K562 (cell line): Measurements from ENCODE around the gene KLHL28.

Experiments used
- CBX1 ChIP-seq: sonication (generic); IDR thresholded peaks from 2 replicates; pipeline ENCODE4 v1.6.1; 2016; ENCODE audit warnings: antibody characterized with exemption, low read depth, mild to moderate bottlenecking
- GABPA ChIP-seq: fragments of 200-800 bp; sonication (Bioruptor generic); conservative IDR thresholded peaks from 2 replicates; pipeline ENCODE4 v1.6.1; 2016; ENCODE audit warnings: low read depth, missing genetic modification characterization, missing compliant biosample characterization
- JUN ChIP-seq, 2 experiments: sonication (generic) in 1 of 2; formaldehyde crosslinking in 1 of 2; IDR thresholded peaks; 2 replicates each; pipeline versions ENCODE4 v1.6.1 to v1.8.0; 2012 to 2022; ENCODE audit warnings: borderline replicate concordance in 2 of 2, mild to moderate bottlenecking in 2 of 2, improper control_type of control experiment in 1 of 2, low read depth in 1 of 2, low read length in 1 of 2, missing genetic modification reagents in 1 of 2
- NR4A1 ChIP-seq, 2 experiments: fragments of 250-450 bp in 1 of 2; fragments of 450-650 bp in 1 of 2; sonication (Bioruptor Pico) in 1 of 2; IDR thresholded peaks; 2 replicates each; pipeline versions ENCODE4 v1.4.0 to v1.6.1; 2016 to 2020; ENCODE audit warnings: mild to moderate bottlenecking in 2 of 2, missing compliant biosample characterization in 1 of 2, missing genetic modification characterization in 1 of 2, moderate library complexity in 1 of 2
- PHF8 ChIP-seq: fragments of 200-600 bp; sonication (generic); IDR thresholded peaks from 2 replicates; pipeline ENCODE4 v1.6.1; 2012; ENCODE audit warnings: mixed run types, mild to moderate bottlenecking, inconsistent platforms, low read length, moderate library complexity, borderline replicate concordance
- POLR2A ChIP-seq: fragments of 450-650 bp; conservative IDR thresholded peaks from 2 replicates; pipeline ENCODE4 v1.6.1; 2016
- RBM22 ChIP-seq: fragments of 200-400 bp; formaldehyde crosslinking; IDR thresholded peaks from 2 replicates; pipeline ENCODE4 v1.6.1; 2018; ENCODE audit warnings: low read length, low read depth; ENCODE audit not compliant: poor library complexity, severe bottlenecking
- ZBTB1 ChIP-seq: sonication (generic); formaldehyde crosslinking; IDR thresholded peaks from 2 replicates; pipeline ENCODE4 v1.8.1; 2023; ENCODE audit warnings: missing genetic modification reagents, low read depth, mild to moderate bottlenecking, borderline replicate concordance
- TF ChIP-seq, protein P1 (sequence below): sonication (generic); formaldehyde crosslinking; IDR thresholded peaks from 2 replicates; pipeline ENCODE4 v1.8.0; 2022; ENCODE audit warnings: mild to moderate bottlenecking, missing genetic modification reagents

DNA sequence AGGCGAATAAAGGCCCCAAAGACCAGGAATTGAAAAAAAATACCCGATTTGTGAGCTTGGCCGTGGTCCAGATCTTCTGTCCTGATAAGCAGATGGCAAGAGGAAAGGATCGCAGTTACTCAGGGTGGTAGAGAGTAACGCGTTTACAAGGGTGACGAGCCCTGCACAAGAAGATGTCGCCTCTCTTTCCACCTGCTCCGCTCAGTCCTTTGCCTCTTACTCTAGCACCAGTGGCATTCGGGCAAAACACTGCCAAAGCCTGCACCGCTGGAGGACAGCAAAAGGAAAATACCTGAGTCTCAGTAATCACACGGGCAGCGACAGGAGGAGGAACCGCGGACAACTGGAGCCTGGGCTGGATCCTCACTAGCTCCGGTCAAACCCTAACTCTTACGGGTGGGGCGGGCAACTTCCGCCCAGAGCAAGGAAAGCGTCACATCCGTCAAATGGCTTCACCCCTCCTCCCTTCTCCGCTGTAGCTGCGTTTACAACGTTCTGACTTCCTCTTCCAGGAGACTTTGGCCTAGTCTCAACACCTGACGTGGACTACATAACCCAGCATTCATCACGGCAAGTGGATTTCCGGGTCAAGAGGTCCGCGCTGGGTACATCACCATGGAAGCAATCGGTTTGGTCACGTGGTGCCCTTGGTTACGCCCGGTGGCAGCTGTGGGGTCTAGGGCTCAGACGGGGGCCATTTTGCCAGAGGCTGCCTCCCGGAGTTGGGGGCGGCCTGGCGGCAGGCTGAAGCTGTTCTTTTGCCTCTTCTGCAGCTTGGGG, at the start of gene KLHL28, which contains the start of gene TOGARAM1:
- TF ChIP-seq ZBTB1 (no peak), JUN (IDR thresholded peaks at IDR 0.05; ENCODE audit: borderline replicate concordance, low read depth, low read length) (peak; percentile 53; the same call in 1 of the 2 replicates), JUN (CRISPR knock-in tag; IDR thresholded peaks at IDR 0.05; ENCODE audit: borderline replicate concordance) (no peak), POLR2A (peak; percentile 87), GABPA (tag) (peak; percentile 98), CBX1 (no peak), NR4A1 (CRISPR knock-in tag; IDR thresholded peaks at IDR 0.05) (no peak), NR4A1 (tag; IDR thresholded peaks at IDR 0.05) (no peak), PHF8 (peak; percentile 72; the same call in 1 of the 2 replicates), RBM22 (no peak)
- TF ChIP-seq, protein P1, sequence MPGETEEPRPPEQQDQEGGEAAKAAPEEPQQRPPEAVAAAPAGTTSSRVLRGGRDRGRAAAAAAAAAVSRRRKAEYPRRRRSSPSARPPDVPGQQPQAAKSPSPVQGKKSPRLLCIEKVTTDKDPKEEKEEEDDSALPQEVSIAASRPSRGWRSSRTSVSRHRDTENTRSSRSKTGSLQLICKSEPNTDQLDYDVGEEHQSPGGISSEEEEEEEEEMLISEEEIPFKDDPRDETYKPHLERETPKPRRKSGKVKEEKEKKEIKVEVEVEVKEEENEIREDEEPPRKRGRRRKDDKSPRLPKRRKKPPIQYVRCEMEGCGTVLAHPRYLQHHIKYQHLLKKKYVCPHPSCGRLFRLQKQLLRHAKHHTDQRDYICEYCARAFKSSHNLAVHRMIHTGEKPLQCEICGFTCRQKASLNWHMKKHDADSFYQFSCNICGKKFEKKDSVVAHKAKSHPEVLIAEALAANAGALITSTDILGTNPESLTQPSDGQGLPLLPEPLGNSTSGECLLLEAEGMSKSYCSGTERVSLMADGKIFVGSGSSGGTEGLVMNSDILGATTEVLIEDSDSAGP (CRISPR knock-in tag) = no peak
